Stimulated activated CD8-positive, alpha-beta memory T cell treated with anti-CD3 and anti-CD28 coated beads, Interleukin-15, amount 100 ng/mL, for 4 hours (primary cell): Measurements from ENCODE around the gene ATP2B3.
"Not testable (repeated sequence)": the region's sequence is repeated elsewhere in the genome, so short reads cannot be mapped to it uniquely, and the experiment has no call there.

Experiments used
- DNase-seq, 2 donors: peaks; one replicate each; pipeline ENCODE4 v3.0.0-alpha.2; 2020; ENCODE audit warnings: low read depth in 2 of 2

The ATP2B3 gene

DNA sequence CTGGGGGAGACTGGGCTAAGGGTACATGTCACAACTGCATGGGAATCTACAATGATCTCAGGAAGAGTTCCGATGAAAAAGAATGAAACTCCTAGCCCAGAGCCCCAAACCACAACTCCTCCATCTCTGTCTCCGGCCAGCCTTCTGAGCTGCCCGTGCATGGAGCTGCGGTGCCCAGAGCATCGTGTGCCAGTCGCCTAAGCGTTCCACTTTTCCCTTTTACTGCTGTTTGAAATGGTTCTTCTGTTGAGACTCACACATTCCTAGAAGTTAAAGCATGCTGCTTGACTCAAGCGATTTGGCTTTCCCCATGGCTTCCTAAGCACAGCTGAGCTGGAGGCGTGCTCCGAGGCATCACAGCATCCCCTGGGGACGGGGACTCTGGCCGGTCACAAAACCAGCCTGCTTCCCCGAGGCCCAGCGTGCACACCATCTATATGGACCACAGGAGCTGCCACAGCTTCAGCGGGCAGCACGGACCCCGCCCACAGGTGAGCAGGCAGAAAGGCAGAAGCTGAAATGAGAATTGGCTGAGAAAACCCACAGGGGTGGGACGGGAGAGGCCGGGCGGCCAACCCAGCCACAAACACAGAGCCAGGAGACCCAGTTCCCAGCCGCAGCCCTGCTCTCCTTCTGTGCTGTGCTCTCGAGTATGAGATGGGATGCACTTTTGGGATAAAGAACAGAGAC, 76.5 kb downstream of the ATP2B3 start:
- DNase-seq, result no peak

DNA sequence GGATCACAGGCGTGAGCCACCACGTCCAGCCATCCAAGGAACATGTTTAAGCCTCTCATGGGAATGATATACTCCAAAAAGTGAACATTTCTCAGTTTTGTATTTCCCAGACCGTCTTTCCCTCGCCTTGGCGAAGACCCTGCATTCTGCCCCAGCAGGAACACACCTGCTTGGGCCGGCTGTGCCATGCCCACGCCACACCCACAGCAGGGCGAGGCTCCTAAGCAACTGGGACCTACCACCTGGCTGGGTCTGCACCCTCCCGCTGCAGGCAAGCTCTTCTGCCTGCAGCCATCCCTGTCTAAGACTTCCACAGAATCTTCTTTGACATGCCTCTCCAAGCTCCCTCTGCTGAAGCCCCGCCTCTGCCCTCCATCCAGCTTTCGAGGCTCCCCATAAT, 77.9 kb downstream of the ATP2B3 start:
- no peak for DNase-seq

DNA sequence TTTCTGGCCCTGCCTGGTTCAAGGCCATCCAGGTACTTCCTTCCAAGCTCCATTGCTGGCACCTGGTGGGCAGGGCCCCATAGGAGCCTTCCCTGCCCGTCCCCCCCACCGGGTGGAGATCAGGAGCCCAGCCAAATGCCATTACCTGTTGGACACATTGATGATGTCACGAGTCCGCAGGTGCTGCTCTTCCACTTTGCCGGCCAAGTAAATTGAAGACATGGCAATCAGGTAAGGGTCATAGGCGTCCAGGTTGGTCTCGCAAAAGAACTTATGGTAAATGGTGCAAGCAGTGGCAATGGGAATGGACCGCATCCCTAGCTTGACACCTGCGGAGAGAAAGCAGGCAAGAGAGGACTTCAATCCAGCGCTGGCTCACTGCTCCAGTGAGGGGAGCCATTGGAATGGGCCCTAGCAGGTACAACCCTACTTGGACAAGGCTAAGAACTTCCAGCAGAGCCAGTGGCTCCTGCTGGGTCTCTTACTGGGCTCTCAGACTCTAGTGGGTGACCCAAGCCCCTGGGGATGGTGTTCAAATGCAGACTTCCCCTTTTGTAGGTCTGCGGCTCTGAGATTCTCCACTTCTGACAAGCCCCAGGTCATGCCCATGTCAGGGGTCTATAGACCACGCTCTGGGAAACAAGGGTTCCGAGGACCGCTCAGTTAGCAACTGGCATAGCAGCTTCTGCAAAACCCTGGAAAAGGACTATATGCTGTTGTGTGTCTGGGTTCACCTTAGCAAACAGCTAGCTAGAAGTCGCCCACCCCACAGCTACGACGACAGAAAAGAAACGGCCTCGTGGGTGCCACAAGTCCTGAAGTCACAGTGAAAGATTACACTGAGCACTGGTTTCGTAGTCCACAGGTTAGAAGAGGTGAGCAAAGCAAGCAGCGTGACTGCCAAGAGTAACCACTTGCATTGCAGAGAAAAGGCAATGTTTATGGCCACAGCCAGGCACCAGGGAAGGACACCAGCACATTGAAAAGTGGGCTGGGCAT, 78.7 kb downstream of the ATP2B3 start:
- no peak for DNase-seq

DNA sequence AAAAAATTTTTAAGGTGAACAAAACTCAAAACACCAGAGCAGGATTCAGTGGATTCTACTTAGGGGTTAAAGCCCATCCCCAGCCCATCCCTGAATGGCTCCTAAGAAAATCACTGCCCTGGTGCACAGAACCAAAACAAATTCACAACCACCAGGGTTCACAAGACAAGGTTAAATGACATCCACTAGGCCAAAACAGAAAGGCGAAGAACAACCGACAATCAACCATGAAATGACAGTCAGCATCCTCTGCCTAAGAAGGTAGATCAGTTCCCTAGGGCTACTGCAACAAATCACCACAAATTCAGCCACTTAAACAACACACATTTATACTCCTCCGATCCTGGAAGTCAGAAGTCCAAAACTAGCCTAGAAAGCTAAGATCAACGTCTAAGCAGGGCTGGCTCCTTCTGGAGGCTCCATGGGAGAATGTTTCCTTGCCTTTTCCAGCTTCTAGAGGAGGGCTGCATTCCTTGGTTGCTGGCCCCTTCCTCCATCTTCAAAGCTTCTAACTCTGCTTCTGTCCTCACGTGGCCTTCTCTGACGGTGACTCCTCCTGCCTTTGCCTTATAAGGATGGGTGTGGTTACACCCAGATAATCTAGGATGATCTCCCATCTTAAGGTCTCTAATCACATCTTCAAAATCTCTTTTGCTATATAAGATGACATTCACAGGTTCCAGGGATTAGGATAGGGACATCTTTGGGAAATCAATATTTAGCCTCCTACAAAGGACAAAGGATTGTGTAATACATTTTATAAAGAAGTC, 79.7 kb downstream of the ATP2B3 start:
- no peak for DNase-seq

DNA sequence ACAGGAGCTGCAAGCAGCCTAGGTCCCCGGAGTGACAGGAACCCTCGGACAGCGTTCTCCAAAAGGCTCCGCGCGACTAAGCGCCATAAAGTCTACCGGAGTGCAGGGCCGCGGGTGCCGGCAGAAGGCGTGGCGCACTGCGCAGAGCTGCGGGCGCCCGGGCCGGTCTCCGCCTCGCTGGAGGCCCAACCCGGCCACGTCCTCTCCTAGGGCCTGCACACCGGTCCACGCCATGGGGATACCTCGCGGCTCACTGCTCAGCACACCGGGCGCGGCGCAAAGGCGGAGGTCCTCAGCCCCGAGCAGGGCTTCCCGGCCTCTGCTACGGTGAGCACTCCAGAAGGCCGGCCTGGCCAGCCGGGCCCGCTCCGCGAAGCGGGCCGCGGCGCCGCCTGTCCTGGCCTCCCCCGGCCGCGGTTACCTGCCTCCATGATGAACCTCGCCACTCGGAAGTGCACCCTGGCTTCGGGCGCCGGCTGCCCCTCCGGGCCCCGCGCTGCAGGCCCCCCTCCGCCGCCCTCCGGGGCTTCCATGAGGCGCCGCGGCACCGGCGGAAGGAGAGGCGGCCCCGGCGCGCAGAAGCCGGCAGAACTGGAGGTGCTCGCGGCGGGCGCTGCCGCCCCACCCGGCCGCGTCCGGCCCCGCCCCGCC, 81.2 kb downstream of the ATP2B3 start, which contains the start of gene CCNQ:
Gene CCNQ, minus strand, starts transcription at position 599 of the 651 bp plus-strand sequence. Its CDS starts 66 bp downstream, at position 533.
- peak in 1 of 2 donors; percentile 5 for DNase-seq

DNA sequence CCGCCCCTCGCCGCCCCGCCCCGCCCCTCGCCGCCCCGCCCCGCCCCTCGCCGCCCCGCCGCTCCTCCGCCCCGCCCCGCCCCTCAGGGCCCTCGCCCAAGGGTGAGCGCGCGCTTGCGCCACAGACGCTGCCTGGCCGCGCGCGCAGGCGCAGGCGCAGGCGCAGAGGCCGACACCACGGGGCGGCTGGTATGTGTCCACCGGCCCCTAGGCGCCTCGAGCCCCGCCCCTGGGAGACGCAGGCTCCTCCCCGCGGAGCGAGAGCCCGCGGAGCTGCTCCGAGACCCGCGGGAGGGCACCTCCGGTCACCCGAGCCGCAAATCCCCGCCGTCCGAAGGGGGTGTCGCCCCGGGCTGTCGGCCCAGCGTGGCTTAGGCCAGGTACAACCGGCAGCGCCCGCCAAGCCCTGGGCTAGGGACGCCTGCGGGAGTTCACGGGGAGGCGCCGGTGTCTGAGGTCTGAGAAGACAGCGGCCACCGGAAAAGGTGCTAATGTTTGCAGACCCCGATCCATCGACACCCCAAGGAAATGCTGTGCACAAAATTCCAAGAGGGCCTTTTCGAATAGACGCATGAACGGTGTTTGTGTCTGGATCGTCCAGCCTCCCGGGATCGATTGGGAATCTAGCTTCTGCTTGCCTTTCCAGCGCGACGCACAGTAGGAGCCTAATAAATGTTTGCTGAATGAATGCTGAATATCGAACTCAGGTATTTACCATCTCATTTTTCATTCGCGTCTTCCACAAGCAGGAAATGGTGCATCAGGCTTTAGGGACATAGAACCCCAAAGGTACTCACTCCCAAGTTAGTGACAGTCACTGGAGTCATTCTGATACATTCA, 82.0 kb downstream of the ATP2B3 start:
- DNase-seq, result peak; percentile 65 to 74

DNA sequence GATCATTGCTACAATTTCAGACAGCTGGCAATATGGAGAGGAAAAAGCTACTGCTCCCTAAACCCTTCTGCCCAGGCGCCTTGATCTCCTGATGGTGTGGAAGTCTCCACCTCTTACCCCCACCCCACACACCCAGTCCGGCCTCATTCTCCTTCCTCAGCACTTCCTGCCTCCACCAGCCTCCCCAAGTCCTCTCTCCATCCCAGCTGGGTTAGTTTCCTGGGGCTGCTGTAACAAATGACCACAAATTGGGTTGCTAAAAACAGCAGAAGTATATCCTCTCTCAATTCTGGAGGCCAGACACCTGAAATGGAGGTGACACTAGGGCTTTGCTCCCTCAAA, 82.6 kb downstream of the ATP2B3 start:
- no peak for DNase-seq

DNA sequence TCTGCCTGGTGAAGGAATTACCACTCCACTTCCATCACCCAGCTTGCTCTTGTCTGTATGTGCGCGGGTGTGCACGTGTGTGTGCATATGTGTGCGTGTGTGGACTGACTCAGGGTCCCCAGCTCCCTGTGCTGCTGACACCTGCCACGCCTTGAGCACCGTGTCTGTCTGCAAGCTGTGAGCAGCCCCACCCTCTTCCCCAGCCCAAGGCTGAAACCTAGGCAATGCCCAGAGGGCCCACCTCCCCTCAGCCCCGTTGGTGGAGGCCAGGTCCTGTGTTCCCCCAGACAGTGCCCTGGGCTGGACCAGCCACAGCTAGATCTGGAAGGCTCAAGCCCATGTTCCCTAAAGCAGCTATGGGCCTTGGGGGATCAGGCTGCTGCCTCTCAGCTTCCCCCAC, 83.5 kb downstream of the ATP2B3 start:
- DNase-seq, result no peak

DNA sequence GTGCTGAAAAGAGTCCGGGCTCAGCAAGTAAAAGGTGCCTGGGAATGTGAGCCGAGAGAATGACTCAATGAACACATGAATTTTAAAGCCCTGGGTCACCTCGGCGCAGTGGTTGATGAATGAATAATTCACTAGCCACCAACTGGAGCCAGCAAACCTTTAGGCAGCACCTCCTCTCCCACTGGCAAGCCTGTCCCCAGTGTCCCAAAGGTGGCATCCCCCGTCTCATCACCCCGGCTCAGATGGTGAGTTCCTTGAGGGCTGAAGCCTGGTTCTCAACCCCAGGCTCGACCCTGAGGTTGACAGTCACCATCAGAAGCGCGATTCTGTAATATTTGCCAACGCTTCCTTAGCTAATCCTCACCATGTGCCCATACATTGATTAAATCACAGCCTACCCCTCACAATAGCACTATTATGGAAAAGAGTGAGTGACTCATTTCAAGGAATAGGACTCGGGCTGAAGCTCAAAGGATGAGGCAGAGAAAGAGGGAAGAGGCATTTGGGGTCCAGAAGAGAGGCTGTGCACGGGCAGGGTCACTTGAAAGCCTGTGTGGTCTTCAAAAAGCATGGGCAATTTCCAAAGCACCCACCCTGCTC, 84.2 kb downstream of the ATP2B3 start:
- no peak for DNase-seq

DNA sequence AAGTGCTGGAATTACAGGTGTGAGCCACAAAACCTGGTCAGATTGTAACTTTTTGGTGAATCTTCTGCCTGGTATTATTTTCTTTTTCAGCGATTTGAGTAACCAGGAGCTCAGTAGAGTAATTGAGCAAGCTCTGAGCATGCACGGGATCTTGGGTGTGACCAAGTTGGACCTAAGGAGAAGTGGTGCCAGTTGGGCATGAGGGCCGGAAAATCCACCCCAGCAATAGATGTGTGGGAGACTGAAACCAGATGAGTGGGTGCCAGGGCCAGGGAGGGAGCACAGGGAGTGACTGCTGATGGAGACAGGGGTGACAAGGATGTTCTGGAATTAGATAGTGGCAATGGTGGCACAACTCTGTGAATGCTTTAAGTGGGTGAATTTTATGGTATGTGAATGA, 85.2 kb downstream of the ATP2B3 start:
- DNase-seq, result no peak

DNA sequence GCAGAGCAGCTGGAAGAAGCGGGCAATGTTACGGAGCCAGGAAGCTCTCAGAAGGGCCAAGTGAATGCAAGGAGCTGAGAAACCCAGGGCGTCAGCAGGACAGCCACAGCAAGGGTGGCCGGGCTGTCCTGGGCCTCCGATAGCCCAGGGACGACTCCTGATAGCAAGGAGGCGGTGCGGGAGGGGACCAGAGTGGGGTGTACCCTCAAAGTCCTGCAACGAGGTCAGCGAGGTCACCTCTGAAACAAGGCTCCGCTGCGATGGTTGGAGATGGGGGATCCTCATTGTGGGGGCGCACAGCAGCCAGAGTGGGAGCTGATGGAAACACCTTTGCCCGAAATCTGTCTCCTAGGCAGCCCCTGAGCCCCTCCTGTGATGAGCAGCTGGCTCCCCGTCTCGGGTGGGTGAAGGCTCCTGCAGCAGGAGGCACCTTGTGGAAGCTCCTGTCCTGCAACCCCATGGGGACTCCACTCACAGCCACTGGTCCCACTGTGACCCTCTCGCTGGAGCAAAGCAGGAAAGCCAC, 85.8 kb downstream of the ATP2B3 start:
- DNase-seq, result no peak

DNA sequence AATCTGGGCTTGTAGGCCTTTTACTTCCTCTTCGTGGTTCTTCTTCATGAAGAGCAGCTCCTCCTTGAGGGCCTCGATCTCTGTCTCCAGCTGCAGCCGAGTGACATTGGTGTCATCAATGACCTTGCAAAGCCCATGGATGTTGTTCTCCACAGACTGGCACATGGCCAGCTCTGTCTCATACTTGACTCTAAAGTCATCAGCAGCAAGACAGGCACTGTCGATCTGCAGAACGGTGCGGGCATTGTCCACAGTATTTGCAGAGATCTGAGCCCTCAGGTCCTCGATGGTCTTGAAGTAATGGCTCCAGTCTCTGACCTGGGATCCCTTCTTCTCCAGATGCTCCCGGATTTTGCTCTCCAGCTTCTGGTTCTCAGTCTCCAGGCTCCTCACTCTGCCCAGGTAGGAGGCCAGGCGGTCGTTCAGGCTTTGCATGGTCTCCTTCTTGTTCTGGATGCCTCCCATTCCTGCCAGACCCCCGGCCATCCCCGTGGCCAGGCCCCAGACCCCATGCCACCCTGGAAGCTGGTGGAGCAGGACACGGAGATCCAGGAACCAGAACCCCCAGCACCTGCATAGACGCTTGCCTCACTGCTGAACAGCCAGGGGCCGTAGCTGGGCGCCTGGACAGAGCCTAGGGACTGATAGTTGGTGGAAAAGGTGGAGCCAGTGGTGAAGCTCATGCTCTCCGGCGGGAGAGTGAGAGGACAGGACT, 87.4 kb downstream of the ATP2B3 start:
- DNase-seq, result not testable (repeated sequence)

DNA sequence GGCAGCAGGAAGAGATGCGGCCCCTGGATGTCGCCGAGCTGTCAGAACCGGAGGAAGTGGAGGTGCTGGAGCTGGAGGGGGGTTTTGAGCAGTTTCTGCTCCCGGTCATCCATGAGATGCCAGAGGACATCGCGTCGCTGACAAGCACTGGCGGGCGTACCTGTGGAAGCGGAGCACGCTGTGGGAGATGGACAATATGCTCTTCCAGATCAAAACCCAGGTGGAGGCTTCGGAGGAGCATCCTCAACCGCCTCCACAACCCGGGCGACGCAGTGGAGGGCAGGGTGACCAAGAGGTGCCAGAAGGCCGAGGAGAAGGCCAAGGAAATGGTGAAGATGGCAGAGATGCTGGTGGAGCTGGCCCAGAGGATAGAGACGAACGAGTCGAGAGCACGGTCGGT, 89.1 kb downstream of the ATP2B3 start:
- DNase-seq, result no peak

DNA sequence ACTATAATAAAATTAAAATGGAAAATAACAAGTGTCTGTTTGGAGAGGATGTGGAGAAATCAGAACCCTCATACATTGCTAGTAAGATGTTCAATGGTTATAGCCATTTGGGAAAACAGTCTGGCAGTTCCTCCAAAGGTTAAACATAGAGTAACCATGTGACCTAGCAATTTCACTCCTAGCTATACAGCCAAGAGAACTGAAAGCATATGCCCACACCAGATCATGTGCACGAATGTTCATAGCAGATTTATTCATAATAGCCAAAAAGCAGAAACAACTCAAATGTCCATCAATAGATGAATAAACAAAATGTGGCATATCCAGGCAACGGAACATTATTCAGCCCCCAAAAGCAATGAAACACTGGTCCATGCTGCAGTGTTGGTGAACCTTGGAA, 90.9 kb downstream of the ATP2B3 start:
- no peak for DNase-seq

DNA sequence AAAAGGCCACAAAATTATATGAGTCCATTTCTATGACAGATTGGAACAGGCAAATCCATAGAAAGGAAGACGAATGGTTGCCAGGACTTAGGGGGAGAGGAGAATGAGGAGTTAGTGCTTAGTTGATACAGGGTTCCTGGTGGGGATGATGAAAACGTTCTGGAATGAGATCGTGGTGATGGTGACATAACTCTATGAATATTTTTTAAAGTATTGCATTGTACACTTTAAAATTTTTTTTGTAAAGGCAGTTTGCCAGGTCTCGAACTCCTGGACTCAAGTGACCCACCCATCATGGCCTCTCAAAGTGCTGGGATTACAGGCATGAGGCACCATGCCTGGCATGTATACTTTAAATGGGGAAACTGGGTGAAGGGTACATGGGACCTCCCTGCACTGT, 91.4 kb downstream of the ATP2B3 start:
- no peak for DNase-seq

DNA sequence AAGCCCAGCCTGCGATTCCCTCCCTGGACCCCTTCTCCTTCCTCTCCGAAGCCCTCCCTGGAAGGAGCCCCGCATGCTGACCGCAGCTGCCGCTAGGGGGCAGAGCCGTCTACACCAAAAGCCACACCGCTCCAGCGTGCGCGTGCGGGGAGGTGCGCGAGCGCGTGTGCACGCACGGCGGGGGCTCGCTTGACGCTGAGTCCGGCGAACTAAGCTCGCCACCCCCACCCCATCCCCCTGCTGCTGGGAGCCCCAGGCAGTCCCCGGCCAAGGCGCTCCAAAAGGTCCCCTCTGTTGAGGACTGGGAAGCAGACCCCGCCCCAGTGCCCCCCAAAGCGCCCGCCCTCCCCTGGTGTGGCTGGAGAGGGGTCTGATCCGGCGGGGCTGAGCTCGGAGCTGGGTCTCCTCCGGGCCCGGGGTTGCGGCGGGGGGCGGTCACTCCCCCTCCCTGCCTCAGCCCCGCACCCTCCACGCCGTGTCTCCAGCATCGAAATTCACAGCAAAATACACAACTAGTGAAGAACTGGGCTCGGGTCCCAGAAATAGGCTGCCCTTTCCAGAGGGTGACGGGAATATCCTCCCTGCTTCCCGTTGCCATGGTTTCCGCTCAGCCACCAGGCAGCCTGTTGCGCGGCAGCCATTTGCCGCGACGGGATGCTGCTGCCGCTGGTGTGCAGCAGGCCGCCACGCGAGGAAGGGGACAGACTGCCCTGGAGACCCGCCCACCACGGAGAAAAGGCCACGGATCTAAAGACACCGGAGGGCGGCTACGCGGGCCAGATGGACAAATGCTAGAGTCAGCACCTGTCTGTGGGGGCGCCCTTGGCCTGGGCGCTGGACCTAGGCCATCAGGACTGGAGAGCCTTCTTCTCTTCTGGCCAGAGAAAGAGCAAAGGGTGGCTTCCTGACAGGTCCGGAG, 92.7 kb downstream of the ATP2B3 start:
- DNase-seq, result peak; percentile 50 to 57

DNA sequence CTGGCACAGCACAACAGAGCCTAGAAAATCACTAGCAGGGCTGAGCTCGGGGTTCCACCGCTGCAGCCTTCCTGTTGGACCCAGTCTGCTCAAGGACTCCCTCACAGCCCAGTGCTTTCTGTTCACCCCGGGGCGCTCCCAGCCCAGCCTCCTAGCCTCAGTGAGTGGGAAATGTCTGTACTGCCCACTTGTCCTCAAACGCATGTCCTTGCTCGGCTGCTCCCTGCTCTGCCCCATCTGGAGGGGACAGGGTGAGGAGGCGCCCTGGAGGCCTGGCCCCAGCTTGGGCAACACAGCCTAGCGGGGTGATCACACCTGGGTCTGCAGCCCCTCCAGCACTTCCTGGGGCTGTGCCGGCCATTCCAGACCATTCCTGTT, 93.4 kb downstream of the ATP2B3 start:
- DNase-seq, result no peak
